CD8-positive, alpha-beta memory T cell (primary cell): ENCODE data around the gene CSRP2. TPM values are rescaled to one million over a fixed set of nuclear protein-coding genes. Genes with fewer than 3 reads are reported as not detected.

ENCODE experiments used
- CTCF ChIA-PET: fragments of 350-600 bp; sonication (Branson Sonifier 250); formaldehyde crosslinking; loops from one replicate; lab custom pipeline; 2021; ENCODE audit warnings: antibody characterized with exemption; lab: Charles Lee
- POLR2A ChIA-PET: fragments of 350-600 bp; sonication (Branson Sonifier 250); formaldehyde crosslinking; loops from one replicate; lab custom pipeline; 2021; ENCODE audit warnings: antibody characterized with exemption; lab: Charles Lee
- DNase-seq, 5 donors: peaks; one replicate each; pipeline versions ENCODE4 v3.0.0 to v3.0.0-alpha.2; 2020 to 2022; ENCODE audit warnings: mixed read lengths in 1 of 5
- H3K27ac ChIP-seq: one replicate; pipeline ENCODE4 v1.7.0; 2013; ENCODE audit warnings: low read depth, mild to moderate bottlenecking, low read length, moderate library complexity
- H3K27me3 ChIP-seq: 2 replicates; pipeline ENCODE4 v1.7.0; 2013; ENCODE audit warnings: low read length, mild to moderate bottlenecking; ENCODE audit not compliant: insufficient read depth, poor library complexity, severe bottlenecking
- H3K36me3 ChIP-seq: 2 replicates; pipeline ENCODE4 v1.7.0; 2013; ENCODE audit warnings: mild to moderate bottlenecking, low read length, moderate library complexity; ENCODE audit not compliant: insufficient read depth
- H3K4me1 ChIP-seq: 2 replicates; pipeline ENCODE4 v1.7.0; 2013; ENCODE audit warnings: mild to moderate bottlenecking, low read length, moderate library complexity; ENCODE audit not compliant: insufficient read depth
- H3K4me3 ChIP-seq: 2 replicates; pipeline ENCODE4 v1.7.0; 2013; ENCODE audit warnings: mild to moderate bottlenecking, low read length
- H3K9me3 ChIP-seq: 2 replicates; pipeline ENCODE4 v1.7.0; 2013; ENCODE audit warnings: mild to moderate bottlenecking, low read length
- H3K27ac Mint-ChIP-seq, 8 donors: one replicate each; pipeline ENCODE4 v1.8.0; 2020 to 2021; ENCODE audit warnings: mixed read lengths in 8 of 8, mild to moderate bottlenecking in 6 of 8, inconsistent platforms in 3 of 8, moderate library complexity in 3 of 8
- H3K27me3 Mint-ChIP-seq, 2 donors: one replicate each; pipeline ENCODE4 v1.8.0; 2020 to 2021; ENCODE audit warnings: mixed read lengths in 2 of 2, mild to moderate bottlenecking in 1 of 2, moderate library complexity in 1 of 2
- H3K36me3 Mint-ChIP-seq, 3 donors: one replicate each; pipeline ENCODE4 v1.8.0; 2020 to 2021; ENCODE audit warnings: mixed read lengths in 3 of 3, inconsistent platforms in 1 of 3, mild to moderate bottlenecking in 1 of 3
- H3K4me1 Mint-ChIP-seq, 3 donors: one replicate each; pipeline ENCODE4 v1.8.0; 2020 to 2021; ENCODE audit warnings: mixed read lengths in 3 of 3, inconsistent platforms in 1 of 3, mild to moderate bottlenecking in 1 of 3
- H3K4me3 Mint-ChIP-seq, 7 donors: one replicate each; pipeline ENCODE4 v1.8.0; 2020 to 2021; ENCODE audit warnings: mixed read lengths in 7 of 7, mild to moderate bottlenecking in 6 of 7, moderate library complexity in 4 of 7, inconsistent platforms in 2 of 7
- H3K9me3 Mint-ChIP-seq, 5 donors: one replicate each; pipeline ENCODE4 v1.8.0; 2020 to 2022; ENCODE audit warnings: mixed read lengths in 5 of 5, mild to moderate bottlenecking in 3 of 5, moderate library complexity in 2 of 5, inconsistent platforms in 1 of 5
- polyA plus RNA-seq: library from polyadenylated mRNA; unstranded; fragments of 300-500 nt; fragmentation: Illumina TruSeq; gene quantifications from one replicate; pipeline ENCODE4 v1.2.3, GENCODE V29; 2021
- total RNA-seq, 2 experiments: library from RNA; stranded (reverse); gene quantifications; one replicate each; pipeline ENCODE4 v1.2.3, GENCODE V29; 2021

Gene CSRP2
- total and polyA plus RNA-seq, 3 experiments from 2014 or later = 0.24 to 0.77 (median 0.33) TPM

DNA sequence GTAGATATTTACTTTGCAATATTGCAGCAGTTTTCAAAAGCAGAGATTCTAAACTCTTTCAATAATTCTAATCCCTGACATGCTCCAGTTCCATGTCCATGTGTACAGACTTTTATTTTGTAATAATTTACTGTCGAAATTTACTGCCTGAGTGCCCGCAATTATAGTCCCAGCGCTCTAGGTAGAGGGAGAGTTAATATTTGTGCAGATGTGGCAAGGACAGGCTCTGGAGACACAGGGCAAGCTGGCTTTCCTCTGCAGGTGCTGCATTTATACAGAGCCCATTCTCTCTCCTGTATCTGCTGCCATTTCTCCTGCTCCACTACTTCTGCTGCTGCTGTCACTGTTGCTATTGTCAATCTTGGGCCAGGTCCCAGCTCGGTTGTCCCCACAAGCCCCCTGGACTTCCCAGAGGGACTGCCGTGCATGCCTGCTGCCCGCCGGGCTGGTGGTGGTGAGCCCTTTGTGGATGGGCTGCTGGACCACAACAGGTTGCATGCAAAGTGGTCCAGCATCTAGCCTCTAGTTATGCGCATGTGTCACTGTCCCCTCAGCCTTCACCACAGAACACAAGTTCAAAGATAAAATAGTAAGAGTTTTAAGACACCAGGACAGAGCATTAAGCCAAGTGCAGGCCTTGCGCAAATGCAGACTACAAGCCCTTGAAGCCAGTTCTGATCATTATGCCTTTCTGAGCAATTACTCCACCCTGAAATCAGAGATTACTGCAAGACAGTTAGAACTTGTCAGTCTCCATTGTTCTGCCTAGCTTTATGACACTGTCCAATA, 40.8 kb upstream of the CSRP2 start:
- Histone ChIP-seq H3K4me3 (no peak overlapping the region), H3K9me3 (no peaks in the 10 kb centered on the region), H3K36me3 (no peaks in the 10 kb centered on the region), H3K27ac (no peak overlapping the region), H3K4me1 (no peaks in the 10 kb centered on the region), H3K27me3 (no peaks in the 10 kb centered on the region)
- H3K27ac Mint-ChIP-seq = no peak overlapping the region
- POLR2A ChIA-PET = no interaction called here
- H3K9me3 Mint-ChIP-seq = peaks cover 0 to 3% (median 0%) of the 10 kb centered on the region in 5 donors
- CTCF ChIA-PET = no interaction called here
- no peaks in the 10 kb centered on the region for H3K36me3 Mint-ChIP-seq
- no peak for DNase-seq
- peaks cover 13 to 16% of the 10 kb centered on the region in 2 donors for H3K27me3 Mint-ChIP-seq
- H3K4me1 Mint-ChIP-seq = peaks cover 0 to 4% (median 0%) of the 10 kb centered on the region in 3 donors
- H3K4me3 Mint-ChIP-seq = no peak overlapping the region

DNA sequence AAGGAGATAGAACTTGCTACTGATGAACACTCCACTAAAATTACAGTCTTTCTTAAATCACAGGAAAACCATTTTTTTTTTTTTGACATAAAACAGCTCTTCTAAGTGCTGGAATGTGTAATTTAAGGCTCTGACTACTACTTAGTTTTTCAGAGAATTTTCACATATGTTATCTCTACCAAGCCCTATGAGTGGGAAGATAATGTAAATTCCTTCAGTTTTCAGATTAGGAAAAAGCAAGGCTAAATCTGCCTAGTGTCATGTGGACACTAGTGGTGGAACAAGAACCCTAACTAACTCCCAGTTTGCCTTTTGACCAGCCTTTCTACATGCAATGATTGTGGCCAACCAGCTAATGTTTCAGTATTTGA, 37.3 kb upstream of the CSRP2 start:
- Histone ChIP-seq H3K27me3 (no peaks in the 10 kb centered on the region), H3K9me3 (no peaks in the 10 kb centered on the region), H3K36me3 (no peaks in the 10 kb centered on the region), H3K4me1 (no peaks in the 10 kb centered on the region), H3K27ac (no peak overlapping the region), H3K4me3 (no peak overlapping the region)
- no peak overlapping the region for H3K27ac Mint-ChIP-seq
- H3K9me3 Mint-ChIP-seq = peaks cover 0 to 3% (median 0%) of the 10 kb centered on the region in 5 donors
- DNase-seq = no peak
- no peak overlapping the region for H3K4me3 Mint-ChIP-seq
- H3K4me1 Mint-ChIP-seq = peaks cover 0 to 4% (median 0%) of the 10 kb centered on the region in 3 donors
- peaks cover 9 to 29% of the 10 kb centered on the region in 2 donors for H3K27me3 Mint-ChIP-seq
- POLR2A ChIA-PET = no interaction called here
- CTCF ChIA-PET = no interaction called here
- peaks cover 0 to 1% (median 0%) of the 10 kb centered on the region in 3 donors for H3K36me3 Mint-ChIP-seq

DNA sequence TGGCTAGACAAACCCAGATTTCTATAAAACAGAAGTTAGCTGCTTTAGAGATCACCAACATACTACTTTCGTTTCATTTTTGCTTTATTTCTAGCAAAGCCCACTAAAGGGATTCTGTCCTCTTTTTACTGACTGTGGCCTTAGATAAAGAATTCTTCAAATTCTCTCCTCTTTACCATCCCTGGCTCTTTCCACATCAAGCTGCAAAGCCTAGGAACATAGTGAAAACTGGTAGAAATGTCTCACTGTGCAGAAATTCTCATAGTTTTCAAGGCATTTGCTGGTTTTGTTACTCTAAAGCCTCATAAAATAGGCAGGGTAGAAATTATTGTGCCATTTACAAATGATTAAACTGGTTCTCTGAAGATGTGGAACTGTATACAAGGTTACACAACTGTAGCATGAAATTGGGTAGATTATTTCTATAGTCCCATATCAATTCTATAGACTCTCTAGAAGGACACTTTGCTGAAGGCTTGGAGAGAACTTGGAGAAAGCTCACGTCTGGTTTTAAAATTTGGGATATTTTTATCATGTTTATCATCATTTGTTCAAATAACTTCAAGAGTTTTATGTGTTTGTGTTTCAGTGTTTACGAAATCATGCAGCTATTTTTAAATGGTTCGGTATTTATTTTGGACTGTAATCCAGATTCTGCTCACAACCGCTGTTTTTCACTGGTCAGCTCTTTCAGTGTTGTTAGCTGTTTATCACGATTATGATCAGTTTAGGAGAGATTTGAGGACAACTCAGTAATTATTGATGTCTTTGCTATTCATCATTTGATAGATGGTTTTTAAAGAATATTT, 36.7 kb upstream of the CSRP2 start:
- H3K27me3 ChIP-seq = no peaks in the 10 kb centered on the region
- Mint-ChIP-seq H3K27ac (no peak overlapping the region), H3K36me3 (peaks cover 0 to 1% (median 0%) of the 10 kb centered on the region in 3 donors), H3K4me1 (peaks cover 0 to 4% (median 0%) of the 10 kb centered on the region in 3 donors), H3K4me3 (no peak overlapping the region), H3K9me3 (peaks cover 0 to 3% (median 0%) of the 10 kb centered on the region in 5 donors), H3K27me3 (peaks cover 8 to 32% of the 10 kb centered on the region in 2 donors)
- H3K9me3 ChIP-seq = no peaks in the 10 kb centered on the region
- H3K4me3 ChIP-seq = no peak overlapping the region
- H3K36me3 ChIP-seq = no peaks in the 10 kb centered on the region
- CTCF ChIA-PET = no interaction called here
- H3K27ac ChIP-seq = no peak overlapping the region
- POLR2A ChIA-PET = no interaction called here
- no peak for DNase-seq
- H3K4me1 ChIP-seq = no peaks in the 10 kb centered on the region

DNA sequence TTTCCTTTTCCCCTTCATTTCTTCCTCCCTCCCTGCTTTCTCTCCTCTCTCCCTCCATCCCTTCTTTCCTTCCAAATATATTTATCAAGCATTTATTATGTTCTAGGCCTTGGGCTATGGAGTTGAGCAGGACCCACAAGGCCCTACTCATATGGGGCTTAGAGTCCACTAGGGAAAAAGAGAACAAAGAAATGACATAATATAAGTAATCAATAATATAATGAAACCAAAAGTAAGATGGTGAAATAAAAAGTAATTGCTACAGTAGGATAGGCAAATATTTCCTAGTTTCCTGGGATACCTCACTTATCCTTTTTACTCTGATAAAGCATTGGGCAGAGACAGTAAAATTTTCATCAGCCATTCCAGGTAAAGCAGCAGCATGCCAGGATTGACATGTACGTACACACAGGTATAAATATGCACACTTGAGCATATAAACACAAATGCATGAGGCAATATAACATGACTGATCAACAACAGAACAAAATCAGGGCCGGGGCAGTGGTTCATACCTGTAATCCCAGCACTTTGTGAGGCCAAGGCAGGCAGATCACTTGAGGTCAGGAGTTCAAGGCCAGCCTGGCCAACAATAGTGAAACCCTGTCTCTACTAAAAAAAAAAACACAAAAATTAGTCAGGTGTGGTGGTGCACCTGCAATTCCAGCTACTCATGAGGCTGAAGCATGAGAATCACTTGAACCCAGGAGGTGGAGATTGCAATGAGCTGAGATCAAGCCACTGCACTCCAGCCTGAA, 35.5 kb upstream of the CSRP2 start:
- Histone ChIP-seq H3K36me3 (no peaks in the 10 kb centered on the region), H3K4me1 (no peaks in the 10 kb centered on the region), H3K9me3 (no peaks in the 10 kb centered on the region), H3K4me3 (no peak overlapping the region), H3K27ac (no peak overlapping the region), H3K27me3 (no peaks in the 10 kb centered on the region)
- POLR2A ChIA-PET = no interaction called here
- peaks cover 0 to 4% (median 0%) of the 10 kb centered on the region in 3 donors for H3K4me1 Mint-ChIP-seq
- no peak for DNase-seq
- H3K27ac Mint-ChIP-seq = no peak overlapping the region
- no peak overlapping the region for H3K4me3 Mint-ChIP-seq
- peaks cover 0 to 3% (median 0%) of the 10 kb centered on the region in 5 donors for H3K9me3 Mint-ChIP-seq
- CTCF ChIA-PET = no interaction called here
- peaks cover 0 to 1% (median 0%) of the 10 kb centered on the region in 3 donors for H3K36me3 Mint-ChIP-seq
- peaks cover 3 to 41% of the 10 kb centered on the region in 2 donors for H3K27me3 Mint-ChIP-seq

DNA sequence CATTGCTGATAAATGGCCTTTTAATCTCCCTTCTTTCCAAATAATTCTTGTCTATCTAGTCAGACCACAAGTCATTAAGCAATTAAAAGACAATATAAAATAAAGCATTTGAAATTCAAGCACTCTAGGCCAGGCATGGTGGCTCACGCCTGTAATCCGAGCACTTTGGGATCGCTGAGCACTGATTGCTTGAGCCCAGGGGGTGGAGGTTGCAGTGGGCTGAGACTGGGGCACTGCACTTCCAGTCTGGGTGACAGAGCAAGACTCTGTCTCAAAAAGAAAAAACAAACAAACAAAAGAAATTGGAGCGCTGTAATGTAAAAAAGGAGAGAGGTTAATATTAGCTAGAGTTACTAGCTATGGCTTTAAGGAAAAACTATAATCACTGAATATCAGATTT, 30.5 kb upstream of the CSRP2 start:
- Mint-ChIP-seq H3K27me3 (peaks cover 6 to 48% of the 10 kb centered on the region in 2 donors), H3K36me3 (peaks cover 0 to 1% (median 0%) of the 10 kb centered on the region in 3 donors), H3K4me1 (no peaks in the 10 kb centered on the region), H3K4me3 (no peak overlapping the region), H3K27ac (no peak overlapping the region), H3K9me3 (peaks cover 0 to 2% (median 0%) of the 10 kb centered on the region in 5 donors)
- no peak overlapping the region for H3K4me3 ChIP-seq
- H3K36me3 ChIP-seq = no peaks in the 10 kb centered on the region
- DNase-seq = no peak
- CTCF ChIA-PET = no interaction called here
- no peak overlapping the region for H3K27ac ChIP-seq
- POLR2A ChIA-PET = no interaction called here
- no peaks in the 10 kb centered on the region for H3K4me1 ChIP-seq
- no peaks in the 10 kb centered on the region for H3K27me3 ChIP-seq
- H3K9me3 ChIP-seq = no peaks in the 10 kb centered on the region

DNA sequence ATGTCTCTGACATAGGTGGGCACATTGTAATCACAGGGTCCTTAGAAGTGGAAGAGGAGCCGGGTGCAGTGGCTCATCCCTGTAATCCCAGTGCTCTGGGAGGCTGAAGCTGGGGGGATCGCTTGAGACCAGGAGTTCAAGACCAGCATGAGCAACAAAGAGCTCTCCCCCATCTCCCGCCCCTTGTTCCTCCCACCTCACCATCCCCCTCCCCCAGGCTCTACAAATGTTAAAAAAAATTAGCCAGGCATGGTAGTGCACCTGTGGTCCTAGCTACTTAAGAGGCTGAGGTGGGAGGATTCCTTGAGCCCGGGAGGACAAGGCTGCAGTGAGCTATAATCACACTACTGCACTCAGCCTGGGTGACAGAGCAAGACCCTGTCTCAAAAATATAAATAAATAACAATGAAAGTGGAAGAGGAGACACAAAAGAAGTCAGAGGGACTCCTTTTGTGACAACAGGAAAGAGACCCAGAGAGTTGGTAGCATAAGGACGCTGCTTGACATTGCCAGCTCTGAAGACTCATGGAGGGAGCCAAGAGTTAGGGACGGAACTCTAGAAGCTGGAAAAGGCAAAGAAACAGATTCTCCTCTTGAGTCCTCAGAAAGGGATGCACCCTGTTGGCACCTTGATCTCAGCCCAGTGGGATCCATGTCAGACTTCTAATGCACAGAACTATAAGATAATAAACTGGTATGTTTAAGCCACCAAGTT, 29.6 kb upstream of the CSRP2 start:
- ChIA-PET CTCF (no interaction called here), POLR2A (no interaction called here)
- no peaks in the 10 kb centered on the region for H3K36me3 Mint-ChIP-seq
- peaks cover 0 to 2% (median 0%) of the 10 kb centered on the region in 5 donors for H3K9me3 Mint-ChIP-seq
- H3K27me3 Mint-ChIP-seq = peaks cover 9 to 45% of the 10 kb centered on the region in 2 donors
- no peaks in the 10 kb centered on the region for H3K4me1 Mint-ChIP-seq
- H3K36me3 ChIP-seq = no peaks in the 10 kb centered on the region
- no peak overlapping the region for H3K27ac ChIP-seq
- H3K4me1 ChIP-seq = no peaks in the 10 kb centered on the region
- H3K27ac Mint-ChIP-seq = no peak overlapping the region
- no peaks in the 10 kb centered on the region for H3K9me3 ChIP-seq
- no peak for DNase-seq
- no peak overlapping the region for H3K4me3 ChIP-seq
- H3K4me3 Mint-ChIP-seq = no peak overlapping the region
- no peaks in the 10 kb centered on the region for H3K27me3 ChIP-seq

DNA sequence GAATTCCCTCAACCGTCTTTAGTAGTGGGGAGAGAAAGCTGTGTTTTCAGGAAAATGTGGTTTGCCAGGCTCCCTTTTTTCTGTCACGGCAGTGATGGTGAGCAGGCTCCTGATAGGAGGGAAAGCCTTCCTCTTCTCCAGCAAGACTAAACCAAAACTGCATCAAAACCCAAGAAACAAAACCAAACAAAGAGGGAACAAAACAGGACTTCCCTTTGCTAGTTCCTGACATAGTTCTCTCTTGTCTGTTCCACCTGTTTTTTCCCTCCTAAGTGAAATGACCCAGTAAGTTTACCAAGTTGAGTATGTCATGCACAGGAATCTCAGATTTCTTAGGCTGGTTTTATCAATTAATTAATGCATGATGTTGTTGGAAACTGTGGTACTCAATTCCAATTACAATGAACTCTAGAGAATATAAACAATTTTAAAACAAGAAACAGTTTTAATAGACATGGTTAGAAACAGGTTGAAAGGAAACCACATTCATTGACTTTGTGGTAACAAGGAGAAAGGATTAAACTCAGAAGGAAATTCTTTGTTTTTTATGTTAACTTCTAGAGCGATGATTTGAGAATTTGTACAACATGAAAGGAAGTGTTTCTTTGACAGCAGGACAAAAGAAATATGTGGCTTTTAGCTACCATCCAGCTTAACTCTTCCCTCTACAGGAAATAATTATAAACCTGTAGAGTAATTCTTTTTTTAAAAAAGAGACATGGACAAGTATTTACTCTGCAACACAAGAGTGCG, 23.0 kb upstream of the CSRP2 start:
- DNase-seq = peak in 1 of 5 donors; percentile 5
- Histone ChIP-seq H3K4me3 (no peak overlapping the region), H3K9me3 (no peaks in the 10 kb centered on the region), H3K27ac (no peak overlapping the region), H3K36me3 (no peaks in the 10 kb centered on the region), H3K27me3 (no peaks in the 10 kb centered on the region), H3K4me1 (peaks cover 9% of the 10 kb centered on the region)
- Mint-ChIP-seq H3K36me3 (no peaks in the 10 kb centered on the region), H3K4me3 (peak overlapping the region in 1 of 7 donors; percentile 13), H3K27ac (peak overlapping the region in 1 of 8 donors; percentile 58), H3K27me3 (peaks cover 3 to 10% of the 10 kb centered on the region in 2 donors), H3K4me1 (peaks cover 7 to 8% (median 8%) of the 10 kb centered on the region in 3 donors), H3K9me3 (no peaks in the 10 kb centered on the region)
- CTCF ChIA-PET = no interaction called here
- POLR2A ChIA-PET = no interaction called here
